SKM-1 treated with dmso at 0.1 percent for 144 hours (cell line): Measurements from ENCODE around the gene ENKUR.
"Not testable (repeated sequence)": the region's sequence is repeated elsewhere in the genome, so short reads cannot be mapped to it uniquely, and the experiment has no call there.

Experiments
- DNase-seq: peaks from one replicate; lab custom pipeline; 2025; ENCODE audit not compliant: unreplicated experiment; lab: John Stamatoyannopoulos, UW

The ENKUR gene

DNA sequence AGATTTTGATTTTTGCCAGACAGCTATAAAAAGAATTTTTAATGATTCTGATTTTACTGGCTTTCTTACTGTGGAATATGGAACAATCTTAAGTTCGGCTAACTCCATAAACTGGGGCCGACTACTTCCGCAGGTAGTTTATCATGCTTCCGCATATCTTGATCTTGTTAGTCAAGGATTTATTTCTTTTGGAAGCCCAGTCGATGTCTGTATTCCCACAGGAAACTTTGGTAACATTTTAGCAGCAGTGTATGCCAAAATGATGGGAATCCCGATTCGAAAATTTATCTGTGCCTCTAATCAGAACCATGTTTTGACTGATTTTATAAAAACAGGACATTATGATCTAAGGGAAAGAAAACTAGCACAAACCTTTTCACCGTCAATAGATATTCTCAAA is 8.6 kb upstream of the ENKUR start:
- DNase-seq = no peak

DNA sequence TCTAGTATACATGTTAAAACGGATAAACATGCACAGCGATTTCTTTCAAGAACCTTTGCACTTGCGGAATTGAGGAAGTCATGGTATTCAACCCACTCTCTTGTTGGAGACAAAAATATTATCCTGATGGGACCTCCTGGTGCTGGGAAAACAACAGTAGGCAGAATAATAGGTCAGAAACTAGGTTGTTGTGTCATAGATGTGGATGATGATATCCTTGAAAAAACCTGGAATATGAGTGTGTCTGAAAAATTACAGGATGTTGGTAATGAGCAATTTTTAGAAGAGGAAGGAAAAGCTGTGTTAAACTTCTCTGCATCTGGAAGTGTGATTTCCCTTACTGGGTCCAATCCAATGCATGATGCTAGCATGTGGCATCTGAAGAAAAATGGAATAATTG is 7.3 kb upstream of the ENKUR start:
- DNase-seq = no peak

DNA sequence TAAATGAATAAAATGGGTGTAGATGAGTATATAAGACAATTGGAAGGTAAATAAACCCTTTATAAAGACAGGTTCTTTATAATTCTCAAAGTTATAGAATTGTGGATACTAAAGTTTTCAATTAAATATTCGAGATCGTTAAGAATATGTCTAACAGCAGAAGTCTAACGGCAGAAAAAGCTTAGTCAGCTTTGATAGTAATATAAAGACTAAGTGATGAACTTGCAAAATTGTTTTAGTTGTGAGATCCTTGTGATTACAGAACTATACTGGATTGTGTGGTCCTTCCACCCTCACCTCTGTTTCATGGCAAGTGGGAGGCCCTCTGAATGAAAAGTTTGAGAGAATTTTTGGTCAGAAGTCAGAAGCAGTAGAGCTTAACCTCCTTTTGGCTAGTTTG is 2.7 kb upstream of the ENKUR start:
- no peak for DNase-seq

DNA sequence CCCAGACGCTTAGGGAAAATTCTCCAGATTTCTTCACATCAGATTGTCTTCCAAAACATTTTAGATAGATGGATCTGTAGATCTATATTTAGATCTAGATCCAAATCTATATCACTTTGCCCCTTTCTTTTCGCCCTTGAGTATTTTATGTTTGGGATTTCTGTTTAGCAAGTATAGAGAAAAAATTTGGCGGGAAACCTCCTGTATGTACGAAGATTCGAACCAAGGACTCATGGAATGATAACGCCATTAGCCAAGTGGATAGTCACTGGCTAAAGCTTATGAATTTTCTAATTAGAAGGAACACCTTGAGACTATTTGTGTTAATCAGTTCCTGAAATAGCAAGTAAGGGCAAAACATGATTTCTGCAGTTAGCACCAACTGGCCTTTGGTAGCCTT is 1.7 kb upstream of the ENKUR start:
- DNase-seq = no peak

DNA sequence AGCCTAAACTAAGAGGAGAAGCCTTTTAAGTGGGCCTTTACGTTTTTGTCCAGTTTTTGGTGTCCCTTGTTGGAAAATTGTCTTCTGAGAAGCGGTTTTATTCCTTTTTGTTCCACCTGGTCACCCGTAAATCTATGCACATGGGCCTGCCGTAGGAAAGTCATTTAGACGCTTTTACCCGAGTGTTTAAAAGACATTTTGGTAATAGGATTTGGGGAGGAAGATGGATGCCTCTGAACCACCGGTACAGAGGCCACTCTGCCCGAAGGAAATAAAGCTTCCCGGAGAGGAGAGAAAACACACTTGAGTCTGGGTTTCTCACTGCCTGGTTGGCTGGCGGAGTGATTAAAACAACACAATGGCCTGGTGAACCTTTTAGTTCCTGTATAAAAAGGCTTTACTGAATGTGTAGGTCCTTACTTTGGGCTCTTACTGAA is 1.2 kb upstream of the ENKUR start:
- no peak for DNase-seq

DNA sequence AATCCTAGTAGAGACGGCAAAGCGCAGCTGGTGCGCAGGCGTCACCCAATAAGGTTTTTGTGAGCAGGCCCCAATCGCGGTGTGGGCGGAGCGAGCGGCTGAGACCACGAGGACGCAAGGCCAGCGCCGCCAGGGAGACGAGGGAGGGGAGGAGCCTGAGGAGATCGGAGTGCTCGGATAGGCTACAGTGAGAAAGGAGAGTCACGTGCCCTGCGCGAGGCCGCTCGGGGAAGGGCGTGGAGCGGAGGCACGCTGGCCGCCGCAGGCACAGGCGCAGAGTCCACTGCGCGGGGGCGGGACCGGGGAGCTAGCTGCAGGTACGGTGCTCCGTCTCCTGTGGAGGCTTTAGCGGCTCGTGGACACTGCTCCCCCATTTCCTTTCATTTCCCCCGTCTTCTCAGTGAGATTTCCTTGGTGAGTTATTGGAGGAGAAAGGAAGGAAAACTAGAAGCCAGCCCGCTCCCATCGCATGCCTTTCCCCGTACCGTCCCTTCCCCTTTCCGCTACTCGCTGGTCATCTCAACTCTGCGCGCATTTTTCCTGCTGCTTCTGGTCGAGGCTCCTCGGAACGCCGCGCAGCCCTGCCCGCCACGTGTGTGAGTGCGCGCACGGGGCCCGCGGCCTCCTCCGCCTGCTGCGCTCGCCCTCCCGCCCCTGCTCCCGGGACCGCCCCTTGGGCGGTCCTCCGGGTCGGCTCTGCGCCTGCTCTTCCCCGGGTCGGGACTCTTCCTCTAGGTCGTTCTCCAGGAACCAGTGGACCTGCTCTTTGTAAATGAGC is 607 bp upstream of the ENKUR start, which contains the start of gene THNSL1:
TSS of gene THNSL1 (plus strand) at position 237 of the 778 bp plus-strand sequence. CDS start 6,612 bp downstream, outside the sequence.
- peak; percentile 89 for DNase-seq

DNA sequence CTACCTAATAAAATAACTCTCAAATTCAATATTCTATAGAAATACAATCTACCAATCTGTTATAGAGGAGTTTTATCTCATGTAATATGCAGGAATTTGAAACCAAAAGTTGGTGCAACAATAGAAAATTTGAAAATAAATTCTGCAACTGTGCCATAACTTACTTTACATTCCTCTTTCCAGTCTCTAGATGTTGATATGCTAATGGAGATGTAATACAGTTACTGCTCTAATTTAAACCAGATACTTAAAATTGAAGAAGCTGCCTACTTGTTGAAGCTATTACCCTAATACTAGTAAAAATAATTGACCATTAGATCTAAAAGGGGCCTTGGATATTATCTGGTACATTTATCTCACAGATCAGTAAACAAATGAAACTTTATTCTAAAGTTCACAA is 1.4 kb downstream of the ENKUR start:
- no peak for DNase-seq

DNA sequence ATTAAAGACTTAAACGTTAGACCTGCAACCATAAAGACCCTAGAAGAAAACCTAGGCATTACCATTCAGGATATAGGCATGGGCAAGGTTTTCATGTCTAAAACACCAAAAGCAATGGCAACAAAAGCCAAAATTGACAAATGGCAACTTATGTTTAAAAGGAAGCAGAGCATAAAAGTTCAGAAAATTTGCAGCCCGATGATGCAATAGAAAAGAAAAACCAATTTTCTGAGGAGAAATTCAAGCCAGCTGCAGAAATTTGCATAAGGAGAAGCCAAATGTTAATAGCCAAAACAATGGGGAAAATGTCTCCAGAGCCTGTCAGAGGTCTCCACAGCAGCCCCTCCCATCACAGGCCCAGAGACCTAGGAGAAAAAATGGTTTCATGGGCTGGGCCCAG is 4.4 kb downstream of the ENKUR start:
- DNase-seq = not testable (repeated sequence)

DNA sequence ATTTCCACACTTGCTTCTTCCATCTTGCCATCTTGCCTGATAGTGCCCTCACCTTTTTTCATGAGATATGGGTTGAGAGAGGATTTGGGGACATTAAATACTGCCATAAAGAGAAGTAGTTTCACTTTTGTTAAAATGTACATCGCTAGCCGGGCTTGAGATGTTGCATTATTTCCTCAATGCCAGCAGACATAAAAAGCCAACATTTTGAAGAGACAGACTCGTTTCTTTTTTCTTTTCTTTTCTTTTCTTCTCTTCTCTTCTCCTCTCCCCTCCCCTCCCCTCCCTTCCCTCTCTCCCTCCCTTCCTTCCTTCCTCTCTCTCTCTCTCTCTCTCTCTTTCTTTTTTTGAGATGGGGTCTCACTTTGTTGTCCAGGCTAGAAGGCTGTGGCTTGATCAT is 17.9 kb downstream of the ENKUR start:
- DNase-seq = no peak

DNA sequence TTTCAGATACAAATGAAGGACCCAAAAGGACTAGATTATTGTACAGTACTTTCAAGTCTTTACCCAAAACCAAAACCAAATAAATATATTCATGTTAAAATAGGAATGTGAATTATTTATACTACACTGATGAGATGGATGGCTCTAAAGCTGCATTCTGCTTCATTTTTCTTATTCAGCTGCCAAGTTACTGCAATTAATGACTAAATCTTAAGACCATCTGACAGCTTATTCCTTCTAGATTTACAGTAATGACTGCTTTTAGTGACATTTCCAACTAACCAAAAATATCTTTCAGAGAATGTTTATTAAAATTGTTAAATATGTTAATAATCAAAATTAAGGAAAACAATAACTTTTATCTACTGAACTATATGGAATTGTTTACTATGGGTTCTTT is 20.9 kb downstream of the ENKUR start:
- DNase-seq = no peak

DNA sequence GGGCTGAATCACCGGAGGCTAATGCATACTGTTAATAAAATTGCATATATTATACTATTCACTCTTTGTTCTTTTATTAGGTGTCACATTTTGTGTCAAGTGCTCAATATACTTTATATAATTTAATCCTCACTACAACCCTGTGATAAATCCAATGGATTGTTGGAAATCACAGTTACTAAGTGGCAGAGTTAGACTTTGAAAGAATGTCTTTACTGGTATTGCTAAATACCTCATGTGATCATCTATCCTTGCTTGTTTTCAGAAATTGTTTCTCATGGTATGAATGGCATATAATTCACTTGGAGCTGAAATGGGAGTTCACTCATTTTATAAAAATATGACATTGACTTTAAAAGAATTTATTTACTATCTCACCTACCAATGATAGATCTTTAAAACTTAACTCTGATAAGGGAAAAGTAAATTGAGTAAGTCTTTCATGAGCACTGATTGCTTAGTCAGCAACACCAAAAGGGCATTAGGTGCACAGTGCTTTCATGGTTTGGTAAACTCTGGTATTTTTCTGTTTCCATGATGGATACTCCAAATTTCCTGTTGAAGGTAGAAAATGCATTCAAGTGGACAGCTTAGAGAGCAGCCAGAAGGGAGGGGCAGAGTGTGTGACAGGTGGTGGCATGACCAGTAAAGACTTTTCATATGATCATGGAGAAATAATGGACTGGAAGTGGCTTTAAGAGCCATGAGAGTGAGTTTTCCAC is 22.6 kb downstream of the ENKUR start:
- DNase-seq = no peak

DNA sequence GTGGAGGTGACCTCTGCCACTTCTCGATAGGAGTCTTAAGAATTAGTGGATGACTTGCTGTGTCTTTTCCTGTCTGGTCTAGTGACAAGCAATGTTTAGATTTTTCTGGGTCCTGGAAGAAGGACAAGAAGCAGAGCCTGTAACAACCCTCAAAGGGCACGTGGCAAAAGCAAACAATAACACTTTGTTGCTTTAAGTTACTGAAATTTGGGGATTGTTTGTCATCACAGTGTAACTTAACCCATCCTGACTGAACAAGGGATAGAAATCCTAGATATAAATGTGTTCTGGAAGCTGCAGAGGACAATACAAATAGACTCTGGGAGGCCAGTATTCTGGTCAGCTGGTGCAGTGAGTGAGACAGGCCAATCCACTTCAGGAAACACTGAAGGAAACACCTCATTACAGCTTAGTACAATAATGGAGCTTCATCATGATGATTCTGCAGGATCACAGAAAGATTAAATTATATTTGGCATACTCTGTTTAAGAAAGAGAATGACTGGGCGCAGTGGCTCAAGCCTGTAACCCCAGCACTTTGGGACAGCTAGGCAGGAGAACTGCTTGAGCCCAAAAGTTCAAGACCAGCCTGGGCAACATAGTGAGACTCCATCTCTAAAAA is 23.3 kb downstream of the ENKUR start:
- DNase-seq = no peak

DNA sequence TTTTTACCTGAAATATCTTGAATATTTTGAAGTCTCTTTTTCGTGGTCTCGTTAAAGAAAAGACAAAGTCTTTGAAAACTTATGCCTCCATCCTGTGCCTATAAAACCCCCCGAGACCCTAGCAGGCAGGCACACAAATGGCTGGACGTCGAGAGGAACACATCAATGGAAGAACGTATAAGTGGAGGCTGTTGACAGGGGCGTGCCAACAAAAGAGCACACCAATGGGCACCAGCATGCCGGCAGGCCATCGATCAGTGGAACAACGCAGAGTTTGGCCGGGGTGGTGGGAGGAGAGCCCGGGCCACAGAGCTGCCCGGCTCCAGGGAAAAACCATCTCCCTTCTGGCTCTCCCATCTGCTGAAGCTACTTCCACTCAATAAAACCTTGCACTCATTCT is 24.7 kb downstream of the ENKUR start:
- no peak for DNase-seq

DNA sequence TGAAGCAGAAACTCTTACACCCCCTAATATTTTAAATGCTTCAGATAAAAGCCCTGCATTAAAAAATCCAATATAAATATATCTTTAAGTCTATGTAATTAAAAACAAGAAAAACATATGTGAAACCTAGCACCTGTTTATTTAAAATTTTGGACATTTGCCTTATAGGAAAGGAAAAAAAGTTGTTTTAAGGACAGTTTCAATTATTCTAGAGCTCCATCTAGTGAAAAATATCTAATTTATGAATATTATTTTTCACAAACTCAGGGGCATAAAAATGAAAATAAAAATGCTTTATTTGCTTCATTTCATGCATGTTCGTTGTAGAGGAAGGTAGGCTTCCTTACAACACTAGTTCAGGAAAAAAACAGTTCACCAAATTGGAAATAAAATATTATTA is 26.1 kb downstream of the ENKUR start:
- no peak for DNase-seq

DNA sequence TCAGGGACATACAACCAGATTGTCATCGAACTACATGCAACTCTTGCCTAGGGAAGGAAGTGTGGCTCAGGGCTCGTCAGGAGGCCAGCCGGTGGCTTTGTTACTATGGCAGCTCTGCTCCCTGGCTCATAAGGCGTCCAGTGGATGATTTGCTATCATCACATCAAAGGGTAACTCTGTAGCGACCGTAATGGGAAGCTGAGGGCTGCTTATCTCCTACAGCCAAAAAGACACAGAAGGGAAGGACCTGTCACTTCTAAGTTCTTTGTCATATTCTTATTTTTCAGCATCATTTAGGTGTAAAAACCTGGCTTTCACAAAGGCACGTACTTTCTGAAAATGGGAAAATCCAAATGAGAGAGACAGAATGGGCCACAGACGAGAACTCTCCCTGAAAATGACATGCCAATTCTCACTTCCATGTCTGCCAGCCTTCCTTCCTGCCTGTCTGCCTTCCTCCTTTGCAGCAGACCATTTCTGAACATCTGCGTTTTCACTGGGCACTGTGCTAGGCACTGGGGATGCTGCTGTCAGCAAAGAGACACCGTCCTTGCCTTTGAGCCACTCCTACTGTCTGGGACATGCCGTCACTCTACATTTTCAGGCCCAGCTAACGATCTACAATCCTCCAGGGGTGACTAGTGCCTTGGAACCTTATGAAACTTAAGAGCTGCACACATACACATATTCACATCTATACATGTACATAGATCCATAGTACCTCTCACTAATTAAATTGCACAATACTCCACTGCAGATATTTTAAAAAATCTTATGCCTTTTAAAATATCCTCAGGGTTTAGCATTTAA is 26.9 kb downstream of the ENKUR start:
- no peak for DNase-seq

DNA sequence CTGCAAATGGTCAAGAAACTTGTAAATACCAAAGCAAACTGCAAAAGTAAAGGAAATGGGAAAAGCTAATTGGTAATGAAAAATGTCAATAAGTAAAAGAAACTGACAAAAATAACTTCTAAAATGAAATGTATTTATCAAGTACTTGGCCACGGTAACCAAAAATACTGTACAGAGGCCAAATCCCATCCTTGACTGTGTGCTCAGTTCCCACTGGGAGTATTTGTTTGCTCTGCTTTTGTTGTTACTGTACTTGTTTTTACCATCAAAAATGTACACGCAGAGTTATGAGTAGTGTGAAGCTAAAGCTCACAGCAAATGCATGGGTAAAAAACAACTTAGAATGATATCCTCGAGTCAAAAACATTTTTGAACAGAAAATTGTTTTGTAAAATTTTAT is 31.1 kb downstream of the ENKUR start:
- no peak for DNase-seq

DNA sequence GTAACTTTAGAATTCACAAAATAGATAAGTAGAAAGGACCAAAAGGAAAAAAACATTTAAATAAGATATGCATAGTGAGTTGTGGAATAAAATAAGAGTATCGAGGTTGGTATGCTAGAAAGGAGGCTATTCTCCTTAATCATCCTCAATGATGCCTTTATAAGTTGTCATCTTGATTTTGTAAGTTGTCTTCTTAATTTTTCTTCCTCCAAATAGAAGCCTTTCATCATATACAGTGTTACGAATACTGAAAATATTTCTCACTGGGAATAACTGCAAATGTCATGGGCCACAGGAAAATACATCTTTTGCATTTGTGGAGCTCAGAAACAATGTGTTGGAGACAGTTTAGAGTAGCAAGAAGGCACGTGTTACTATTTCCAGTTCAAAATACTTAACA is 32.0 kb downstream of the ENKUR start:
- DNase-seq = no peak

DNA sequence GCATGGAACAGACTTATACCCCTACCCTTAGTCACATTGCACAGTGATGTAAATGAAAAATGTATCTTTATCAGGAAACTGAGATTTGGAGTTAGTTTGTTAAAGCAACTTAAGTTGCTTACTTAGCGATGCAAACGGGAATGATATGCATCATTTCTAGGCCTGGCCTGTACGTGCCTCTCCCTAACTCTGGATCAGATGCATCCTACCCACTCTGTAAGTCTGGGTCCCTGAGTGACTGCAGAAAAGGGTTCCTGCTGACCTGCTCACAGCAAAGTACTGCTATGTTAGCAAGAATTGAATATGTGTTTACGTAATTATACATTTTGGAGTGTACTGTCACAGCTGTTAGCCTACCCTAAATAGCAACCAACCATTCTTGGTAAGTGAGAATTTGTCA is 32.8 kb downstream of the ENKUR start:
- no peak for DNase-seq

DNA sequence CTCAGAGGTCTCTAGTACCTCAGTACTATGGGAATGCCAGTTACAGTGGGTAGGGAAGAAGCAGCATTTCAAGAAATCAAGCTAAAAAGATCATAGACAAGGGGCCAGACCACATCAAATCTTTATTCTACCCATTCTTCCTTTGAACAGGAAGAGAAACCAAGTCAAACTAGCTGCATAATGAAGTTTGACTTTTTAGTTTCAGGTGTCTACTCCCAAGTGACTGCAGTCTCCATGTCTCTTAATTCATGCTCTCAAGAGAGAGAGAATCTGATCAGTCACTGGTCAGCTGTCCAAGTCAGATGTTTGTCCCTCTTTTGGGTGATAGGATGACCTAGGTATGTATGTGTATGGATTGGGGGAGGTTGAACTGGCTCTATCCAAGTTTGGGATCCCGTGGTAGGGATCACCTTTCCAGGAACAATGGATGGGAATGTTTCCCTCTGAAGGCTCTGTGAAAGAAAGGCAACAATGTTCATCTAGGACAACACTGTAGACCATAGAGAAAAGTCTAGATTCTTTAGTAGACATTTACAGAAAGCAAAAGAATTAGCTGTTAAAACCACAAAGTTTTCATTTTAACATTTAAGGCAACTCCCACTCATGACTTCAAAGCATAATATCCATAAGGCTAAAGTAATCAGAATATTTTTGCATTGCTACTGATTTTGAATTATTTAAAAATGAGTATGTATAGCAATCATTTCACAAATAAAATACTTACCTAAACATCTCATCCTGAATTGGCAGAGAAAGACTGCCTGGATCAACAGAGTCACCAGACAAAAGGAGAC is 33.4 kb downstream of the ENKUR start:
- DNase-seq = no peak

DNA sequence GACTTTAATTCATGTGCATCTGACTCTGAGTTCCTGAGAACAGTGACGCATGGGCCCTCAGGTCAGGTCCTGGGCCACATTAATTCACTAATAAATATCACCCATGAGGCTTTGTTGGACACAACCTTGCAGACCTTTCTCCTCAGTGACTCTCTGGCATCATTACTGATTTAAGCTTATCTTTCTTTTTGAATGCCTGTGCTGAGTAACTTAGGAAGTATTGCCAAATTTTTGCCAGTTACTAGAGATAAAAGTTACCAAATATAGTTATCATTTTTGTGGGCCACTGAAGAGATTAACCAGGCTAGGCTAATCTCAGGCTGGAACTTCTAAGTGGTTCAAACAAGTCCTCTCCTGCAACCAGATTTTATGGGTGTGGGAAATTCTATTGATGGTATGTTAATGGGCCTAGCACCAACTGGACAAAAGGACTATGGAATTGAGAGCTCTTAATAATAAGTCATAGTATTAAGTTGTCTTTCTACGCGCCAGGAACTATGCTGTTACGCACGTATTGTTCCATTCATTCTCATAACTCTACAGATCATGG is 34.7 kb downstream of the ENKUR start:
- DNase-seq = no peak
